Measurements from ENCODE around the gene PTPRG. TPM values are rescaled to one million over a fixed set of nuclear protein-coding genes. Genes with fewer than 3 reads are reported as not detected.

Gene PTPRG
- total RNA-seq, 1 experiment from 2014 or later, result 69.3 TPM

DNA sequence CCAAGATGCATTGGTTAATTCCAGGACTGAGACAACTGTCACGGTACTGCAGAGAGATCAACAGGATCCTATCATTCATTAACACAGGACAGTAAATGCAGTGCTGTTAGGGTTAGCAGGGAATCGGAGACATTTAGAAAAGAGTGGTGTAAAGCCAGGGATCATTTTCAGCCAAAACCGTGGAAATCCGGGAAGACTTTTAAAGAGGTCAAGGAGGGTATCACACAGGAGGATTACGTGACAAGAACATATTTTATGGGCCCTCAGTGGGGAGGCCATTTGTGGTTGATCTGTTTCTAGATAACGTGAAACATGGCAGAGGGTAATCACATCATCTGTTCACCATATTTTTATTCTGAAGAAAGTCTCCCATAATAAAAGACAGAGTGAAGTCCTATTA lies 216.1 kb downstream of the PTPRG start:
- H3T11ph ChIP-seq (ENCODE audit: low read length), result no peak overlapping the region
- no peak for TF ChIP-seq CTCF (conservative IDR thresholded peaks at IDR 0.05)
- Mint-ChIP-seq H3K4me1 (peaks cover 40% of the 10 kb centered on the region in 2 experiments), H3K36me3 (ENCODE audit: insufficient read depth in 1 of 3, low read depth in 3 of 3) (no peaks in the 10 kb centered on the region; a peak in 1 of 7 replicates), H3K27me3 (ENCODE audit: low read depth) (no peaks in the 10 kb centered on the region), H3K4me3 (no peak overlapping the region), H3K9me3 (no peaks in the 10 kb centered on the region), H3K27ac (peak overlapping the region in 2 of 3 experiments; percentile 6 to 21; a peak in 2 of 7 replicates)
- no peak overlapping the region for H2BK120ac ChIP-seq (ENCODE audit: low read depth, low read length, poor library complexity, severe bottlenecking)
- H3K23ac ChIP-seq (ENCODE audit: insufficient read length, low read depth, low read length), result no peak overlapping the region
- no peak overlapping the region for H4K91ac ChIP-seq (ENCODE audit: insufficient read length, low read depth, low read length)
- no peak overlapping the region for H2BK5ac ChIP-seq (ENCODE audit: insufficient read length, low read length)
- no peaks in the 10 kb centered on the region for H3K9me3 ChIP-seq (ENCODE audit: control insufficient read depth, low read depth, low read length)
- no peak overlapping the region for H3K27ac ChIP-seq (ENCODE audit: insufficient read length, low read depth, low read length)
- no peak overlapping the region for H3K18ac ChIP-seq (ENCODE audit: insufficient read length, low read depth, low read length)
- peaks cover 8% of the 10 kb centered on the region; the same call in 1 of the 2 replicates for H3K4me1 ChIP-seq (ENCODE audit: insufficient read depth, low read length)
- no peak overlapping the region for H2AFZ ChIP-seq (ENCODE audit: low read length)
- H2BK12ac ChIP-seq (ENCODE audit: insufficient read length, low read depth, low read length), result no peak overlapping the region
- no peaks in the 10 kb centered on the region for H4K20me1 ChIP-seq (ENCODE audit: control insufficient read depth, insufficient read depth, insufficient read length)
- no peaks in the 10 kb centered on the region for H3K23me2 ChIP-seq (ENCODE audit: insufficient read length, low read depth, low read length, poor library complexity, severe bottlenecking)
- no peak overlapping the region for H2BK15ac ChIP-seq (ENCODE audit: low read depth, low read length)
- H3K56ac ChIP-seq (ENCODE audit: insufficient read length, low read depth, low read length), result no peak overlapping the region
- H3K14ac ChIP-seq (ENCODE audit: insufficient read depth, low read length), result no peak overlapping the region
- DNase-seq, result no peak
- peaks cover 4% of the 10 kb centered on the region for H3K79me1 ChIP-seq (ENCODE audit: insufficient read depth, low read depth, low read length, poor library complexity, severe bottlenecking)
- H2AK5ac ChIP-seq (ENCODE audit: insufficient read length, low read length), result no peak overlapping the region
- H4K5ac ChIP-seq (ENCODE audit: insufficient read length, low read depth, low read length), result no peak overlapping the region
- no peak overlapping the region for H3K4me2 ChIP-seq (ENCODE audit: insufficient read depth, insufficient read length, low read length)
- WGBS (ENCODE audit: extremely low coverage, insufficient read length, low lambda C conversion rate), result no CpG with 5 or more reads among the region's 6 CpGs
- H4K8ac ChIP-seq (replicated peaks; ENCODE audit: insufficient read length, low read depth, low read length), result no peak overlapping the region
- peaks cover 21% of the 10 kb centered on the region; the same call in 1 of the 2 replicates for H3K79me2 ChIP-seq (ENCODE audit: insufficient read depth, low read length)
- H3K9ac ChIP-seq (ENCODE audit: extremely low read depth, insufficient read length, low read length), result no peak overlapping the region
- H2BK20ac ChIP-seq (ENCODE audit: low read depth, low read length, poor library complexity, severe bottlenecking), result no peak overlapping the region
- no peak overlapping the region for H3K4ac ChIP-seq (ENCODE audit: low read depth, low read length)
- no peaks in the 10 kb centered on the region for H3K27me3 ChIP-seq (ENCODE audit: insufficient read depth, low read length)
